G401 (cell line): ENCODE results near the gene BCL2. TPM values are rescaled to one million over a fixed set of nuclear protein-coding genes. Genes with fewer than 3 reads are reported as not detected.

ENCODE experiments used
- DNase-seq: peaks from one replicate; pipeline ENCODE4 v3.0.0-alpha.2; 2015; ENCODE audit warnings: low spot score
- in situ Hi-C: cut with HindIII; loops from 2 replicates; pipeline ENCODE4 v1.10.0; 2016; ENCODE audit warnings: low sequenced_read_pairs, mixed read lengths
- total RNA-seq: library from RNA; depleted of rRNA; stranded (reverse); fragments of >200 nt; shearing (Covaris generic); gene quantifications from 2 replicates; pipeline ENCODE4 v1.2.3, GENCODE V29; 2014

Gene BCL2
- total RNA-seq, 1 experiment from 2014 or later: 18.2 TPM

DNA sequence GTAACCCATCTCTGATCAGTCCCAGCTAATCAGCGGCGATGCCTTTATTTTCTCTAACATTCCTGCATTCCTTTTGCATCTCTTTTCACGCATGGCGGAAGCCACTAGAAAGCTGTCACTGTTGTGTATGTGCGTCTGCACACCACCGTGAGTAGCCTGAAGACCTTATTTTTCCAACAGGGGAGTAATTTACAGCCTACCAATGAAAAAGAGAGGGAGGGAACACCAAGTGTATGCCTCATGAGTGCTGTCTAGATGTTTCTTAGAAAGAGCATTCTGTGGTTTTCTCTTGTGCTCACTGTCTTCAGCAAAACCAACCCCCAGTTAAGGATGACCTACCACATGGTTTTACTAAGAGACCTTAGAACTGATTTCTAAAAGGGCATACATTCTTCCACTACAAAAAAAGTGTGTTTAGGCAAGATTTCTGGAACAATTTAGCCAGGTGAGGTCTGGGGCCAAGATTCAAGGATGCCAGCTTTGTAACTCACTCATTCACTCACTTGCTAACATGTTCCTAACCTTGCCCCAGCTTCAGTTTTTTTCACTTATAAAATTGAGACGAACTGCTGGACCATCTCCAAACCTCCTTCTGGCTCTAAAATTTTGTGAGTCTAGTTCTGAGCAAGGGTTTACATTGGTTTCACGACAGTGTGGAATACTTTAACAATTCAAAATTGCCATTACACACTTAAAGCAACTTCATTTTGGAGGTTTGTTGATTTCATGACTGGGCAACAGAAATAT is 51.4 kb downstream of the BCL2 start:
- DNase-seq: no peak
- in situ Hi-C loops: no loop called here

DNA sequence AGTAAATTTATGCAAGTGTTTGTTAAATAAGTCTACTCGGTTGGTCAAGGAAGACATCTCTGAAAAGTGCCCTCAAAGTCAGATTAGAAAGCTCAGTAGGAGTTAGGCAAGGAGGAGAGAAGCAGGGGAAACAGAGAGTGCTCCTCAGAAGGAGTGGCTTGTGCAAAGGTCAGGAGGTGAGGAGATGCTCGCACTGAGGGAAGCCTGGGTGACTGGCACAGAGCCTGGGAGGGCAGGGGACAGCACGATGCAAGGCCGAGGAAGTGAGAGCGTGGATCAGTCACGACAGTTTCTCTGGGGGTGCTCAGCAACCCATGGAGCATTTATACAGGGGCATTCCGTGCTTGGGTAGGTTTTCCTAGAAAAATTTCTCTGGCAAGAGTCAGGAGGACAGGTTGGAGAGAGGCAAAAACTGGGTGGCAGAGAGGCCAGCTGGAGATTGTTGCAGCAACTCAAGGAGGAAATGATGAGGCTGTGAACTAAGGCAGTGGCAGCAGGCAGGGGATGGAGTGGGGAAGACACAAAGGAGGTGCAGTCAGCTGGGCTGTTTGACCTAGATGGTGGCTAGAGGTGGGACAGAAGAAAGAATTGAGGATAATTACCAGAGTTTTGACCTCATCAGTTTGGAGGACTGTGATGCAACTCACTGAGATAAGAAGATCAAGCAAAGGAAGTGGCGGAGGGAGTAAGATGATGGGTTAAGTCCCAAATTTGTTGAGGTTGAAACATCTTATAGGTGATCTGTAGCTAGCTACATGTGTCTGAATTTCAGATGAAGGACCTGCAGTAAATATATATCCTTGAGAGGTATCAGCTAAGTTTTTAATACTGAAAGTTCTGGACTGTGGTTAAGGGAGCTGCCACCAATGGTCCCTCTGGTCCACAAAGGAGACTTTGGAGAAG is 52.4 kb downstream of the BCL2 start:
- DNase-seq: no peak
- in situ Hi-C loops: no loop called here

DNA sequence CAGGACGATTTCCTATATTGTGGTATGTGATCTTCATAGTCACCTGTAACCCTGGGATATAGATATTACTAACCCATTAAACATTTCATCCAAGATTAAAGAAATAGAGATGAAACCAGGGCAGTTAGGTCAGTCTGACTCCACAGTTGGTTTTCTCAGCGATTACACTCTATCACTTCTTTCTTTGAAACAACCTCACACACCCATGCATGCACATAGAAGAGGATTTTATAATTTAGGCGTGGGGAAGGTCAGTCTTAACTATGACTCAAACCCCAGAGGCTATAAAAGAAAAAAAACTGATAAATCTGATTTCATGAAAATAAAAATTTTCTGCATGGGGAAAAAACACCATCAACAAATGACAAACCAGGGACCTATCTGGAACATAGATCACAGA is 54.2 kb downstream of the BCL2 start:
- no peak for DNase-seq
- in situ Hi-C loops: no loop called here

DNA sequence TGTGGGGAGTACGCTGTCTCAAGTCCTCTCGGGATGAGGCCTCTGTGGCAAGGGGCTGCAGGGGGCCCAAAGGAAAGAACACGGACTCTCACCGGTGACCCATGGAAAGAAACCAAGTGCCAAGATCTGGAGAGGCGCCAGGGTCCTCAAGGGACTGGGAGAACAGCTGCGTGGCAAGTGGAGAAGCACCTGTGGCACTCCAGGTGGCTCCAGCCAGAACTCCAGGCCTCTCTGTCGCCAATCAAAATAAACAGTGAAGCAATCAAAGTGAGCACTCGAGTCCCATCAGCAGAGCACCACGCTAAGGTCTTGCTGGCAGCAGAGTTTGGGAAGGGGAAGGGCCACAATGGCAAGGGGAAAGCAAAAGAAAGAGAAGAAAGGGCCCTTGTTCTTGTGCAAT is 54.7 kb downstream of the BCL2 start:
- in situ Hi-C loops: no loop called here
- no peak for DNase-seq

DNA sequence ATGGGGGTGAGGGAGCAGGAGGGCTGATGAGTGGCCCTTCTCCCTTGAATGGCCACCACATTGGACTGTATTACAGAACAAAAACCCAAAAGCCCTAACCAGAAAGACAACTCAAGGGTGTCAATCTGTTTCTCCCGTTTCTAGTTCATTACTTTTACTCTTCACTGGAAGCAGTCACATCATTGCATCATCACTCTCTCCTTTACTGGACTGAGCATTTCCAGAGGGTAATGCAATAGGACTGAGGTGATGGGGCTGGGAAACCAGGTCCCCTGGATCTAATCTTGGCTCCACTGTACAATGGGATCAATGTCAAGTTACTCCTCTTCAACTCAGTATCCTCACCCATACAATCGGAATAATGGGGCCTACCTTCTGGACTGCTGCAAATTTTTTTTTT is 56.1 kb downstream of the BCL2 start:
- in situ Hi-C loops: no loop called here

DNA sequence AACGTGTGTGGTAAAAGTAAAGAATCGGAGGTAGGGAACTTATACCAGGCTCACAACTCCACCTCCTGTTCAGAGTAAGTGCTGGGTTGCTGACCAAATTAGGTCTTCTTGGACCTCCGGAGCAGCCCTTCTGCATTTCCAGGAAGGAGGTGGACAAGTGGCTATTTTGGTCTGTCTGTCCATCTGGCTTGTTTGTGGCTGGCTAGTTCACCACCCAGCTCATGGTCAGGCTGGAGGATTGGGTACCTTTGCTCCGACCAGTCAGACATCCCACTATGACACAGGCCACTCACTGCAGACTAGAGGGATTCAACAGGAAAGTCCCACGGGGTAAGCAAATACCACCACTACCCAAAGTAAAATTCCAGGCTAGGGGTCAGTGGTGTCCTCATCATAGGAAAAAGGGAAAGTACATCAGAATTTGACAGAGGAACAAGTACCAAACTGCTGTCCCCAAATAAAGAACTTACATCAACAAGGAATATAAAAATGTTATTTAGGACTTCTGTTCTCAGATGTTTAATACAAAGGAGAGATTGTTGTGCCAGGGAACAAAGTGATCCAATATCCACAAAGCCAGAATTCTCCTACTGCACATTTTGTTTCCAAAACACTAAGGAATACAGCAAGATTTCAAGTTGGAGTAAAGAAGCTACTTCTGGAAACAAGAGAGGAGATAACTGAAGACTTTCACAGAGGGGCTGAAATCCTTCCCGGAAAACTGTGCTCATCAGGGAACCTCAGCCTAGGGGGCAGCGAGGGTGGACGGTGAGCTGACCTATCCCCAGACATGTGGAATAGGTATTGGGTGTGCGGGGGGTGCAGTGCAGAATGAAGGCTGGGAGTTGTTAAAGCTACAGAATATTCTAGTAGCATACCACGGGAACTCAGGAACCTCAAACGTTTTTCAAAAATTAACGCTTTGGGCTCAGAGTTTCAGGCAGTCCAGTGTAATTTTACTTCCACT is 56.9 kb downstream of the BCL2 start:
- in situ Hi-C loops: no loop called here
- DNase-seq: peak; percentile 18

More for the DNA sequence above, 56.1 kb downstream of the BCL2 start:
- no peak for DNase-seq

DNA sequence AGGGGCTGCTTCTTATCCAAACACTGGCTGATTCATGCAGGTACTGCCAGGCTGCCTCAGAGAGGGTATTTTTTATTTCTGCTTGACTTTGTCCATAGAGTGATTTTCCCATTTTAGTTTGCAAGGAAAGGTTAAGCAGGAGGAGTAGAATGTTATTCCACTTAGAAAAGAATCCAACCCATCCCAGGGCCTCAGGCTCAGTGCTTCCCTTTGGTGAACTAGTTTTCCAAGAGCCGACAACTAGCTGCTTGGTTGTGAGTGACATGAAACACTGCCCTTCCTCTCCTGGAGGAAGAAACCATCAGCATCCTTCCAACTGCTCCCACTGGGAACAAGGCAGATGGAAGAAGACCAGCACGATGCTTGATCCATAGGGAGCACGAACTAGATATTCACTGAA is 58.5 kb downstream of the BCL2 start:
- DNase-seq: no peak
- in situ Hi-C loops: no loop called here

DNA sequence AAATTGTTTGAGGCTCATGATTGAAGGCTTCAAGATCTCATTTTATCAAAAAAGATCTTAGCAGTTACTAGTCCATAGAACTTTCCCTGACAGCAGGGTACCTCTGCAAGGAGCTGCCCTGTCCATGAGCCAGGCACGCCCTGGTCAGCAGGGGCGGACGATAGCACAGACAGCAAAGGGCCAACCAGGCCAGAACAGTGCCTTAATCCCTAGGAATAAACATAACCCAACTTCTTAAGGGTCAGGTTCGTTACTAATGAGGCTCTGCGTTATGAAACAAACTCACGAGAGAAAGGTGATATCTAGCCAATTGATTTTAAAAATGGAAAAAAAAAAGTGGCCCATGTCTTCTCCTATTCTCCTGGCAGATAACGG is 59.2 kb downstream of the BCL2 start:
- DNase-seq: no peak
- in situ Hi-C loops: no loop called here

DNA sequence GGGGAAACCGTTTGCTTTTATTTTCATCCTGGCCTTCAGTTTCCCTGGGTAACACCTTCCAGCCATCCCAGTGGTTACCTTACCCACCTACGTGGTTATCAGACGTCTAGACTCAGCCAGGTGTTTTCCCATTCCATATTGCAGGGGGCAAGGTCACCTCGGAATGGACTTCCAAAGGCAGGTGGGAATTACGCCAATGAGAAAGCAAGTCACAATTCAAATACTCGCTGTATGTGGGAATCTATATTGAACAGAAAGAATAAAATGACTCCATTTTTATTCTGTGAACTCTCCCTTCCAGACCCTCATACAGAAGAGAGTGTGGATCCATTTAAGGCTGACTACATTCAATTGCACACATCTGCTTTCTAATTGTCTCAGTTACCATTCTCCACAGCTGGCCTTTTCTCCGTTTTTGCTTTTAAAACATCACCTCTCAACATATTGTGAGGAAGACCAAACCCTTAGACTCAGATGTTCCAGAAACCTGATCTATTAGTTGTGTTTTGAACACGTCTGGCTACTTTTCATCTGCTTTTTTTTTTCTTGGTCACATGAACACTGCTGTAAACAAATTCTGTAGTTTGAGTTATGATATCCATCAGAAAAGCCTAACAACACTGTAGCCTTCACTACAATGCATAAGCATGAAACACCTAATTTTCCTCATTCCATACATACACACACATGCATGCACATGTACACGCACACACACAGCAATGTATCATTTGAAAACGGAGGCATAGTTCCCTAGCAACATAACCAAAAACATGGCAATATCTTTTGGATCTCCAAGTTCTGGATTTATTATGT is 59.8 kb downstream of the BCL2 start:
- no peak for DNase-seq
- in situ Hi-C loops: no loop called here

DNA sequence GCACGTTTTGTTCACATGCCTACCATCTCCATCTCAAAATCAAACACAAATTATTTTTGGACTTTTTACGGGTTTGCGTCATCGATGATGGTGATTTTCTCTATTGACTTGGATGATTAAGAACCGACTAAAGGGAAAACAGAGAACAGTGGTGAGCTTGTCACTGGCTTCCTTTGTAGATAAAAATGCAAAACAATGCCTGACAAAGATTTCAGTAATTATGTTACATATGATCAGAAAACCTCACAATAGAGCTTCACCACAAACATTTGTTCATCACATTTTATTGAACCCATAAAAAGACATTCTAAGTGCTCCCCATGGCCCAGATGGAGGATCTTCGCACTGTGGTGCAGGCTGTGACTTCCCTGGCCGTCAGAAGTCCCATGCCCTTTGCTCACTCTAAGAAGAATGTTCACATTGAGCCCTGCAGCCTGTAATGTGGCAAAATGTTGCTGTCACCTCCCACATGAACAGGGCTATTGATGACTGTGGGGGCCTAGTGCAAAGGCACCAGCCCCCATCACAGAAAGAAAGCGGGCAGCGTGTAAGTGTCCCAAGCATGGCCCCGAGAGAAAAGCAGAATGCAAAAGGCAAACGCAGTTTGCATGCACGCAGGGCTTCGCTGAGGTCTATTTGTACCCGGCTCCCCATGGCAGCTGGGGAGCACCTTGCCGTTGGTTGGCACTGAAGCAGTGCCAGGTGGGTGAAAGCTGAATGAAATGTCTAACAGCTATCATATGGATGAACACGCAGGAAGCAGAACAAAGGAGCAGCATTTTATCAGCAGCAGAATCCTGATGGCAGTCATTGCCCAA is 60.6 kb downstream of the BCL2 start:
- DNase-seq: no peak
- in situ Hi-C loops: no loop called here

DNA sequence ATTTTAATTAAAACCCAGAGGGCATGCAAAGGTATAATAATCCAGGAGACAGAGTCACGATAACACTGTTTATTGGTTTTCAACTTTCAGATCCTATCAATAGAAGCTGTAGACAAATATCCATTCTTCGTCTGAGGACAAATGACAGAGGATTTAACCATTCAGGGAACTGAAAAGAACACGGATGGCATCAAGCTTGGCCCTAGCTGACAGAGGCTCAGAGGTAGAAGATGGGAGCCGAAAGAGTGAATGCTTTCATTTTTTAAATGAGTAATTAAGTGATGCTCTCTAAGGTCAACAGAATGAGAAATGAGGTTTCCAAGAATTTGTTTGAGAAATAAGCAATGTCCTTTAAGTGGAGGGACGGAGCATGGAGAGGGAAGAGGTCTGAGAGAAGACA is 62.1 kb downstream of the BCL2 start:
- no peak for DNase-seq
- in situ Hi-C loops: no loop called here

DNA sequence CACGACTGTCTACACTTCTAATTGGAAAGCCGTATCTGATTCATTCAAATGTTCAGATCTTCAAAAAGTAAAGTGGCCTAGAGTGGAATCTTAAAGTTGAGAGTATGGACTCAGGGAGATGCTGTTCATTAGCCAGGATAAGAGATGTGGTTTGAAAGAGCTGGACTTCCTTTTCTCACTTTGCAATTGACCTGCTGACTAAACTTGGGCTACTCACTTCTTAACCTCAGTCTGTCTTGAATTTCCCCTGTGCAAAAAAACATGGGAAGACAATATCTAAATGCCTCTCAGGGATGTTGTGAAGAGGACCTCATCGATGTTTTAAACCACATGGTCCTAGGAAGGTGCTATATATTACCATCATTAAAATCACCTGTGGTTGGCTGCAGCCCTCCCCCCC is 64.1 kb downstream of the BCL2 start:
- in situ Hi-C loops: no loop called here
- no peak for DNase-seq

DNA sequence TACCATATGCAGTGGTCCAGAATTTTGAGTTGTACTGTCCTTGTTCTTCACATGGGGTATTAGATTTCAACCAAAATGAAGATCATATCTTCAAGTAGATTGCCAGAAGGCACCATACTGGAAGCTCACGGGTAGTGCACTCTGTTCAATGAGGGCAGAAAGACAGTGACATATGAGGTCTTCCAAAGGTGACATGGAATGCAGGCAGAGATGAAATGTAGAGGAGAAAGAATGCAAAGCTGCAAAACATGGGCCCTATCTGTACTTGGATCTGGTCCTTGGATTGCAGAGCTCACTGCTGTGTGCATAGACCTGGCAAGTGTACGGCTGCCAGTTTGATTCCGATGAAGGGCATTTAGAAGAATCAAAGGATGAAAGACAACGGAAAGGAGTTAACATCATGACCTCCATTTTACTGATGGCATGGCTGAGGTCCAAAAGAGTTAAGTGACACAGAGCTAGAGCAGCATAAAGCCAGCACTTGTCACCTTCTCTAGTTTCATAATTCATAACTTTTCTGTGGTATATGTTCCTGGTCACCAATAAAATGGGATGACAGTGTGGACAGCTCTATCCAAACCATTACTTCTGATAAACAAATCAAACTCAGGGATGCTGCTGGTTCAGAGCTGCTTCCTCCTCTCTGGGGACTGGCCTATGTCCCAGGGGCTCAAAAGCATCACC is 64.7 kb downstream of the BCL2 start:
- in situ Hi-C loops: no loop called here
- no peak for DNase-seq

DNA sequence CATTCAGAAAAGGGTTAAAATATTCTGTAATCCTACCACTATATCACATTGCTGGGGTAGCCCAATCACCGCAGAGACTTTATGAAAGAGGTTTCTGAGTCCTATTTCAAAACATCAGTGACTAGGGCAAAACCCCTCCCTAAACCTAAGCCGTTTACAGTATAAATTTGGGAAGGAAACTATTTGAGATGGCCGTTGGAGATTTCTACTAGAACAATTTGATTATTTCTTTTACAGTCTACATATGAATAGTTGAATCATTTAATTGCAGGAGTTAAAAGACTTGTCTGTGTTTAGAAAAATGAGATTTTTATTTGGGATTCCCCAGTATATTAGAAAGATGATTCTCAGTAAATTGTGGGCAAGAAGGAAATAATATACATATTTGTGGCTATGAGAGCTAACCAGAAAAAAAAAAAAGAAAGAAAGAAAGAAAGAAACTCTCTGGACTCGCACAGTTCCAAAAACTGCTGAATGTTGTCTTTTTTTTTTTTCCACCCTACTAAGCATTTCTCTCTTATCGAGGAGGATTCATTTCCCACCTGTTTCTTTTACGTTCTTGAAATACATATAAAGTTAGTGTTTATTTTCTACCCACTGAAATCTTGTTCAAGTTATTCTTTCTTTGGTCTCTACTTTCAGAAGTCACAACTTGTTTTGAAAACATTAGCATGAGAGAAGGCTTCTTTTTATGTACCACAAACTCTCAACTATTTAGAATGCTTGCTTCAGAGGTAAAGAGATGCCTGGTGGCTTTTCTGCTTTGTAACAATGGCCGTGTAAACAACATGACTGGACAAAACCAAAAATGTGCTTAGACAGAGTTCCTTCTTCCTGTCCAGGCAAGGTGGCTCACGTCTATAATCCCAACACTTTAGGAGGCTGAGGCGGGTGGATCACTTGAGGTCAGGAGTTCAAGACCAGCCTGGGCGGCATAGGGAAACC is 65.9 kb downstream of the BCL2 start:
- in situ Hi-C loops: no loop called here
- no peak for DNase-seq

DNA sequence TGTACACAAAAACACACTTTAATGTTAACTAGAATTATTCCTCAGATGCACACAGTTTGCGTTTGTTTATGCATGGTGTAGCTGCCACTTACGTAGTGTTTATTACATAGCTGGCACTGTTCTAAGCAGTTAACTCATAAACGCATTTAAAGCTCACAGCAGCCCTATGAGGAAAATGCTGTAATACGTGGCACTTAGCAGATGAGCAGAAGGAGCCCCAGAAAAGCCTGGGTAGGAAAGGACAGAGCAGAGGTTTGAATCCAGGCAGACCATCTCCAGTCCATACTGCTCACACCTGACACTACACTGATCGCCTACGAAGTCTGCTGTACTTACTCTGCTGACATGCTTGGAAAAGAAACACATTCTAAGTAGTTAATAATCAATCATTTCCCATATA is 66.6 kb downstream of the BCL2 start:
- DNase-seq: no peak
- in situ Hi-C loops: no loop called here

DNA sequence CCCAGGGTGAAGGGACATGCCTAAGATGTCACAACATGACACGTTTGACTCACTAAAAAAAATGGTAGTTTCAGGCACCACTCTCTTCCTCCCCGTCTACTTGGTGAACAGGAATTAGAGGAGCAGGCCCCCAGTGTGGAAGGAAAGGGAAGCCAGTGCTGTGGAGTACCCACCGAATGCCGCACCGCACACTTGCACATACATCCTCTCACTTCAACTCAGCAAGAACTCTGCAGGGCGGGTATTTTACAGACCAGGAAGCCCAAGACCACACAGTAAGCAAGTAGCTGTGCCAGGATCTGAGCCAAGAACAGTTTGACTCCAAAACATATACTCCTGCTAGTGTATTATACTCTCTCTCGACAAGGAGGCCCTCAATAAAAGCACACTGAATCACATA is 69.8 kb downstream of the BCL2 start:
- in situ Hi-C loops: no loop called here
- no peak for DNase-seq
